HCT116 (cell line): Measurements from ENCODE around the gene RCOR3. TPM values are rescaled to one million over a fixed set of nuclear protein-coding genes. Genes with fewer than 3 reads are reported as not detected.

Experiments used
- ATAC-seq: fragments of 200-7000 bp; cut with Tn5 transposase; 2 replicates; pipeline ENCODE4 v1.9.1; 2020; ENCODE audit warnings: mild to moderate bottlenecking, moderate library complexity
- BruUV-seq: library from RNA; stranded (reverse); fragments of 400-500 nt; replicated peaks from 2 replicates; lab custom pipeline; 2021; lab: Mats Ljungman, UMichigan
- CTCF ChIA-PET: fragments of 300-600 bp; sonication (Branson Sonifier 250); formaldehyde crosslinking; loops from one replicate; lab custom pipeline; 2021; ENCODE audit warnings: antibody characterized with exemption; lab: Charles Lee
- POLR2A ChIA-PET: fragments of 300-600, 350-600 bp; sonication (Branson Sonifier 250); formaldehyde crosslinking; loops from one replicate; lab custom pipeline; 2021; ENCODE audit warnings: antibody characterized with exemption; lab: Charles Lee
- RAD21 ChIA-PET, 2 experiments: fragments of 300-600 bp; sonication (Branson Sonifier 250); formaldehyde crosslinking; loops; one replicate each; lab custom pipeline; 2023; ENCODE audit warnings: low total read pairs in 2 of 2; ENCODE audit not compliant: uncharacterized antibody in 2 of 2, unreplicated experiment in 2 of 2, low non-redundant PET in 1 of 2; lab: Charles Lee
- DNase-seq: peaks from one replicate; pipeline ENCODE4 v3.0.0-alpha.2; 2010; ENCODE audit warnings: low read depth, low spot score
- H2AFZ ChIP-seq: fragments of 200-600 bp; shearing (Covaris generic), sonication (generic); 2 replicates; pipeline ENCODE4 v1.6.1; 2017; ENCODE audit warnings: low read depth, mixed run types, mixed read lengths, antibody characterized with exemption, low read length; ENCODE audit not compliant: poor library complexity, severe bottlenecking
- H3K27ac ChIP-seq: 2 replicates; pipeline ENCODE4 v1.5.1; 2012; ENCODE audit warnings: low read depth, low read length
- H3K27me3 ChIP-seq: fragments of 200-600 bp; sonication (generic); 2 replicates; pipeline ENCODE4 v1.6.1; 2016; ENCODE audit warnings: mixed run types, low read length, mixed read lengths; ENCODE audit not compliant: insufficient read depth
- H3K36me3 ChIP-seq, 2 experiments: fragments of 200-500 bp in 1 of 2; fragments of 200-600 bp in 1 of 2; sonication (Bioruptor generic) in 1 of 2; sonication (generic) in 1 of 2; 2 replicates each; pipeline versions ENCODE4 v1.5.1 to v1.6.1; 2014 to 2016; ENCODE audit warnings: low read length in 2 of 2, inconsistent platforms in 1 of 2, mixed read lengths in 1 of 2, mixed run types in 1 of 2; ENCODE audit not compliant: insufficient read depth in 2 of 2, control insufficient read depth in 1 of 2
- H3K4me1 ChIP-seq, 2 experiments: fragments of 200-600 bp in 1 of 2; sonication (generic) in 1 of 2; 2 replicates each; pipeline versions ENCODE4 v1.5.1 to v1.6.1; 2012 to 2017; ENCODE audit warnings: low read length in 2 of 2, inconsistent platforms in 1 of 2, mild to moderate bottlenecking in 1 of 2, mixed read lengths in 1 of 2, mixed run types in 1 of 2, moderate library complexity in 1 of 2; ENCODE audit not compliant: insufficient read depth in 2 of 2, control insufficient read depth in 1 of 2
- H3K4me2 ChIP-seq: fragments of 200-600 bp; sonication (generic); 2 replicates; pipeline ENCODE4 v1.6.1; 2017; ENCODE audit warnings: mixed run types, low read length, mixed read lengths
- H3K4me3 ChIP-seq, 2 experiments: fragments of 200-600 bp in 1 of 2; sonication (generic) in 1 of 2; replicated peaks in 1 of 2; 2 replicates each; pipeline ENCODE4 v1.5.1; 2011 to 2016; ENCODE audit warnings: low read length in 2 of 2, control low read depth in 1 of 2, low read depth in 1 of 2, mild to moderate bottlenecking in 1 of 2, mixed read lengths in 1 of 2, mixed run types in 1 of 2
- H3K79me2 ChIP-seq: fragments of 200-600 bp; sonication (generic); 2 replicates; pipeline ENCODE4 v1.6.1; 2017; ENCODE audit warnings: mild to moderate bottlenecking, mixed run types, low read length, moderate library complexity, mixed read lengths; ENCODE audit not compliant: insufficient read depth
- H3K9ac ChIP-seq: fragments of 200-600 bp; sonication (generic); 2 replicates; pipeline ENCODE4 v1.6.1; 2016; ENCODE audit warnings: low read length, mixed read lengths
- H3K9me2 ChIP-seq: fragments of 200-600 bp; sonication (generic), shearing (Covaris generic); 2 replicates; pipeline ENCODE4 v1.6.1; 2017; ENCODE audit warnings: mixed run types, mild to moderate bottlenecking, moderate library complexity; ENCODE audit not compliant: insufficient read depth
- H3K9me3 ChIP-seq, 2 experiments: fragments of 200-500 bp in 1 of 2; fragments of 200-600 bp in 1 of 2; sonication (Bioruptor generic) in 1 of 2; sonication (generic) in 1 of 2; 2 replicates each; pipeline ENCODE4 v1.6.1; 2014 to 2017; ENCODE audit warnings: low read length in 2 of 2, mixed read lengths in 2 of 2, inconsistent platforms in 1 of 2, low read depth in 1 of 2, mild to moderate bottlenecking in 1 of 2, mixed run types in 1 of 2, moderate library complexity in 1 of 2; ENCODE audit not compliant: control insufficient read depth in 1 of 2, insufficient read depth in 1 of 2
- H4K20me1 ChIP-seq: fragments of 200-600 bp; sonication (generic), shearing (Covaris generic); 2 replicates; pipeline ENCODE4 v1.6.1; 2017; ENCODE audit warnings: mixed run types, mild to moderate bottlenecking, moderate library complexity; ENCODE audit not compliant: insufficient read depth
- ATF3 ChIP-seq: IDR thresholded peaks from 2 replicates; pipeline ENCODE4 v1.6.1; 2012
- CBX3 ChIP-seq: IDR thresholded peaks from 2 replicates; pipeline ENCODE4 v1.6.1; 2012; ENCODE audit warnings: low read depth
- CEBPB ChIP-seq: IDR thresholded peaks from 2 replicates; pipeline ENCODE4 v1.6.1; 2012; ENCODE audit warnings: low read depth
- EZH2 ChIP-seq: fragments of 200-600 bp; sonication (generic); IDR thresholded peaks from 2 replicates; pipeline ENCODE4 v1.6.1; 2017; ENCODE audit warnings: antibody characterized with exemption, mixed run types
- EZH2phosphoT487 ChIP-seq: fragments of 200-600 bp; IDR thresholded peaks from 2 replicates; pipeline ENCODE4 v1.6.1; 2018; ENCODE audit warnings: antibody characterized with exemption, borderline replicate concordance
- FOSL1 ChIP-seq: IDR thresholded peaks from 2 replicates; pipeline ENCODE4 v1.6.1; 2012; ENCODE audit warnings: low read depth
- JUND ChIP-seq: IDR thresholded peaks from 2 replicates; pipeline ENCODE4 v1.6.1; 2012
- MAX ChIP-seq: IDR thresholded peaks from 2 replicates; pipeline ENCODE4 v1.6.1; 2012
- POLR2A ChIP-seq: IDR thresholded peaks from 2 replicates; pipeline ENCODE4 v1.7.0; 2011; ENCODE audit warnings: borderline replicate concordance; ENCODE audit not compliant: insufficient read depth, insufficient read length; ENCODE audit errors: extremely low read depth
- POLR2AphosphoS5 ChIP-seq: IDR thresholded peaks from 2 replicates; pipeline ENCODE4 v1.6.1; 2011; ENCODE audit warnings: mild to moderate bottlenecking, low read depth, low read length, moderate library complexity
- REST ChIP-seq: IDR thresholded peaks from 2 replicates; pipeline ENCODE4 v1.6.1; 2012; ENCODE audit warnings: low read depth
- SIN3A ChIP-seq: IDR thresholded peaks from 2 replicates; pipeline ENCODE4 v1.6.1; 2012; ENCODE audit warnings: low read depth
- SRF ChIP-seq: IDR thresholded peaks from 2 replicates; pipeline ENCODE4 v1.6.1; 2012; ENCODE audit warnings: low read depth
- TCF7L2 ChIP-seq: IDR thresholded peaks from 2 replicates; pipeline ENCODE4 v1.7.0; 2011; ENCODE audit warnings: borderline replicate concordance, inconsistent platforms; ENCODE audit not compliant: insufficient read depth, insufficient read length; ENCODE audit errors: extremely low read depth
- YY1 ChIP-seq: IDR thresholded peaks from 2 replicates; pipeline ENCODE4 v1.6.1; 2011; ENCODE audit warnings: low read length, low read depth, moderate library complexity, mild to moderate bottlenecking; ENCODE audit not compliant: insufficient replicate concordance; ENCODE audit errors: extremely low read depth
- ZFX ChIP-seq: fragments of 450-650 bp; IDR thresholded peaks from 2 replicates; pipeline ENCODE4 v1.6.1; 2017
- ZNF274 ChIP-seq: fragments of 200-500 bp; sonication (Bioruptor generic); IDR thresholded peaks from 2 replicates; pipeline ENCODE4 v1.6.1; 2014; ENCODE audit warnings: mild to moderate bottlenecking, low read depth, low read length, inconsistent platforms
- intact Hi-C: fragments of 100-400 bp; cut with micrococcal nuclease; formaldehyde crosslinking; loops from 2 replicates; pipeline ENCODE4 v1.10.0; 2022
- total RNA-seq: library from RNA; stranded (reverse); gene quantifications from one replicate; pipeline ENCODE4 v1.2.1, GENCODE V29; 2021; ENCODE audit not compliant: unreplicated experiment
- TF ChIP-seq, protein P1 (sequence below): IDR thresholded peaks from 2 replicates; pipeline ENCODE4 v1.6.1; 2011; ENCODE audit warnings: mild to moderate bottlenecking, low read length, moderate library complexity; ENCODE audit not compliant: insufficient replicate concordance; ENCODE audit errors: extremely low read depth

The RCOR3 gene
- total RNA-seq, 1 experiment from 2014 or later, result 25.7 TPM

- no peaks in the 10 kb centered on the region for H3K36me3 ChIP-seq
- no TSS peak for BruUV-seq
- no peaks in the 10 kb centered on the region for H4K20me1 ChIP-seq
- no peak for ATAC-seq
- ChIA-PET RAD21 (no interaction called here), POLR2A (no interaction called here), CTCF (no interaction called here)
- no peak overlapping the region for H3K27ac ChIP-seq
- H3K4me2 ChIP-seq, result no peak overlapping the region
- no peak for DNase-seq
- H3K27me3 ChIP-seq, result no peaks in the 10 kb centered on the region
- no peak overlapping the region for H3K9ac ChIP-seq
- H3K9me3 ChIP-seq, result no peaks in the 10 kb centered on the region
- no peaks in the 10 kb centered on the region for H3K9me2 ChIP-seq
- H3K4me3 ChIP-seq, result no peak overlapping the region
- intact Hi-C loops, result no loop called here
- no peaks in the 10 kb centered on the region for H3K79me2 ChIP-seq
- no peak overlapping the region for H2AFZ ChIP-seq
- H3K4me1 ChIP-seq, result peaks cover 3 to 24% of the 10 kb centered on the region in 2 experiments; a peak in 2 of 4 replicates
- TF ChIP-seq ZNF274 (no peak), POLR2A (no peak), REST (no peak), MAX (no peak), EZH2 (no peak), CBX3 (no peak), EZH2phosphoT487 (no peak), ZFX (no peak), TCF7L2 (no peak), YY1 (no peak), SIN3A (no peak), CEBPB (no peak), POLR2AphosphoS5 (no peak), FOSL1 (no peak), JUND (no peak), SRF (no peak), ATF3 (no peak)
- TF ChIP-seq, protein P1, sequence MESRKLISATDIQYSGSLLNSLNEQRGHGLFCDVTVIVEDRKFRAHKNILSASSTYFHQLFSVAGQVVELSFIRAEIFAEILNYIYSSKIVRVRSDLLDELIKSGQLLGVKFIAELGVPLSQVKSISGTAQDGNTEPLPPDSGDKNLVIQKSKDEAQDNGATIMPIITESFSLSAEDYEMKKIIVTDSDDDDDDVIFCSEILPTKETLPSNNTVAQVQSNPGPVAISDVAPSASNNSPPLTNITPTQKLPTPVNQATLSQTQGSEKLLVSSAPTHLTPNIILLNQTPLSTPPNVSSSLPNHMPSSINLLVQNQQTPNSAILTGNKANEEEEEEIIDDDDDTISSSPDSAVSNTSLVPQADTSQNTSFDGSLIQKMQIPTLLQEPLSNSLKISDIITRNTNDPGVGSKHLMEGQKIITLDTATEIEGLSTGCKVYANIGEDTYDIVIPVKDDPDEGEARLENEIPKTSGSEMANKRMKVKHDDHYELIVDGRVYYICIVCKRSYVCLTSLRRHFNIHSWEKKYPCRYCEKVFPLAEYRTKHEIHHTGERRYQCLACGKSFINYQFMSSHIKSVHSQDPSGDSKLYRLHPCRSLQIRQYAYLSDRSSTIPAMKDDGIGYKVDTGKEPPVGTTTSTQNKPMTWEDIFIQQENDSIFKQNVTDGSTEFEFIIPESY, result no peak
- TF ChIP-seq, all 23 proteins: peak for 0
Measured at GRCh38 chr1:211344152-211344618, 85.0 kb downstream of the RCOR3 start.
